Pancreas (tissue), 10 donors: Measurements from ENCODE around the gene ELL. TPM values are rescaled to one million over a fixed set of nuclear protein-coding genes. Genes with fewer than 3 reads are reported as not detected.

Experiments
- ATAC-seq, 4 donors: fragments of 200-7000 bp; cut with Tn5 transposase; one replicate each; pipeline versions ENCODE4 v1.8.0 to v1.9.1; 2020; ENCODE audit warnings: mild to moderate bottlenecking in 4 of 4, moderate library complexity in 4 of 4
- DNase-seq, 6 donors: peaks; one replicate each; pipeline ENCODE4 v3.0.0-alpha.2; 2020
- FAIRE-seq: peaks from 2 replicates; lab custom pipeline; 2012; peaks lifted over from hg19 to GRCh38; lab: Jason Lieb, UNC
- H3K27ac ChIP-seq, 4 donors: fragments of 200-600 bp; sonication (generic); 1 replicate in 3 of 4; 2 replicates in 1 of 4; pipeline versions ENCODE4 v1.5.0 to v1.8.0; 2020
- H3K27me3 ChIP-seq, 4 donors: fragments of 200-600 bp; one replicate each; pipeline ENCODE4 v1.8.0; 2021
- H3K36me3 ChIP-seq, 3 donors: fragments of 200-600 bp; sonication (generic) in 1 of 3; one replicate each; pipeline versions ENCODE4 v1.5.0 to v1.8.0; 2020 to 2021
- H3K4me1 ChIP-seq, 3 donors: fragments of 200-600 bp; one replicate each; pipeline ENCODE4 v1.8.0; 2021
- H3K4me3 ChIP-seq, 4 donors: fragments of 200-600 bp; sonication (generic) in 2 of 4; one replicate each; pipeline versions ENCODE4 v1.5.0 to v1.8.0; 2020 to 2021
- H3K9me3 ChIP-seq, 4 donors: fragments of 200-600 bp; one replicate each; pipeline ENCODE4 v1.8.0; 2021
- CTCF ChIP-seq, 4 donors: fragments of 200-600 bp; sonication (generic) in 3 of 4; IDR thresholded peaks; one replicate each; pipeline versions ENCODE4 v1.5.0 to v1.8.0; 2021; ENCODE audit warnings: antibody characterized with exemption in 4 of 4
- WGBS, 2 donors: extraction: QIAGEN DNeasy Blood & Tissue Kit; methylation state at CpG; one replicate each; pipeline ENCODE4 v1.1.7; 2013; 5-methylcytosine and 5-hydroxymethylcytosine counted together
- intact Hi-C, 3 donors: fragments of 100-400 bp; cut with DNase I; formaldehyde crosslinking; loops; one replicate each; pipeline versions ENCODE4 v1.11.1 to v1.14.2; 2022
- polyA plus RNA-seq, 2 donors: library from polyadenylated mRNA; stranded (reverse); fragments of 200-250 nt; gene quantifications; one replicate each; pipeline ENCODE4 v1.2.3, GENCODE V29; 2013
- total RNA-seq, 6 donors: library from RNA; stranded (reverse); fragmentation: NEBNext Ultra II Directional in 4 of 6; extraction: Animal tissue kit (Norgen Biotek cat#: 25700) in 4 of 6; gene quantifications; one replicate each; pipeline versions ENCODE4 v1.2.1 to v1.2.4, GENCODE V29; 2021 to 2023
- donor health status: healthy with polysubstance abuse.
- donor health status: DM: no; HTN: no; CAD: no; lungs with moderate emphysema.
- donor health status: DM: no; HTN: no; CAD: no.
- donor health status: control.
- donor health status: control.
- donor health status: Bipolar disorder and iron deficiency.
- donor health status: DM: yes; HTN: yes; CAD: no.
- donor health status: DM: no; HTN: no; CAD: no.
- donor health status: DM: no; HTN: no; CAD: no.
- donor health status: DM: yes; HTN: yes; CAD: no.

ELL gene
- total and polyA plus RNA-seq, 8 donors: 5.8 to 13.4 (median 9.8) TPM

- DNase-seq (peak in 2 of 6 donors; percentile 37 to 54), FAIRE-seq (no peak), ATAC-seq (peak in 3 of 4 donors; percentile 62 to 77 (median 76))
- H3K27ac ChIP-seq: peak overlapping the region in 2 of 4 donors; percentile 23 to 47
- TF ChIP-seq CTCF (IDR thresholded peaks at IDR 0.05): no peak
- H3K9me3 ChIP-seq: no peaks in the 10 kb centered on the region
- no peaks in the 10 kb centered on the region for H3K27me3 ChIP-seq
- H3K36me3 ChIP-seq: no peaks in the 10 kb centered on the region
- 55 to 63% methylated on average over 7 of the region's 7 CpGs for WGBS, 2 donors
- H3K4me1 ChIP-seq: peaks cover 0 to 9% (median 0%) of the 10 kb centered on the region in 3 donors
- intact Hi-C loops: no loop called here
- no peak overlapping the region for H3K4me3 ChIP-seq
Measured at GRCh38 chr19:18401580-18402112, 120.2 kb downstream of the ELL start.

GRCh38 chr19:18399008-18399407 lies 122.9 kb downstream of the ELL start:
- FAIRE-seq (no peak), DNase-seq (peak in 3 of 6 donors; percentile 48 to 71 (median 61)), ATAC-seq (peak; percentile 56 to 78 (median 75))
- H3K27ac ChIP-seq: peak overlapping the region in 2 of 4 donors; percentile 30 to 47
- no peaks in the 10 kb centered on the region for H3K27me3 ChIP-seq
- no peaks in the 10 kb centered on the region for H3K9me3 ChIP-seq
- WGBS, 2 donors: 22 to 27% methylated on average over 6 of the region's 6 CpGs
- intact Hi-C loops: no loop called here
- no peaks in the 10 kb centered on the region for H3K36me3 ChIP-seq
- no peak for TF ChIP-seq CTCF (IDR thresholded peaks at IDR 0.05)
- H3K4me1 ChIP-seq: peaks cover 0 to 9% (median 0%) of the 10 kb centered on the region in 3 donors
- no peak overlapping the region for H3K4me3 ChIP-seq

DNA sequence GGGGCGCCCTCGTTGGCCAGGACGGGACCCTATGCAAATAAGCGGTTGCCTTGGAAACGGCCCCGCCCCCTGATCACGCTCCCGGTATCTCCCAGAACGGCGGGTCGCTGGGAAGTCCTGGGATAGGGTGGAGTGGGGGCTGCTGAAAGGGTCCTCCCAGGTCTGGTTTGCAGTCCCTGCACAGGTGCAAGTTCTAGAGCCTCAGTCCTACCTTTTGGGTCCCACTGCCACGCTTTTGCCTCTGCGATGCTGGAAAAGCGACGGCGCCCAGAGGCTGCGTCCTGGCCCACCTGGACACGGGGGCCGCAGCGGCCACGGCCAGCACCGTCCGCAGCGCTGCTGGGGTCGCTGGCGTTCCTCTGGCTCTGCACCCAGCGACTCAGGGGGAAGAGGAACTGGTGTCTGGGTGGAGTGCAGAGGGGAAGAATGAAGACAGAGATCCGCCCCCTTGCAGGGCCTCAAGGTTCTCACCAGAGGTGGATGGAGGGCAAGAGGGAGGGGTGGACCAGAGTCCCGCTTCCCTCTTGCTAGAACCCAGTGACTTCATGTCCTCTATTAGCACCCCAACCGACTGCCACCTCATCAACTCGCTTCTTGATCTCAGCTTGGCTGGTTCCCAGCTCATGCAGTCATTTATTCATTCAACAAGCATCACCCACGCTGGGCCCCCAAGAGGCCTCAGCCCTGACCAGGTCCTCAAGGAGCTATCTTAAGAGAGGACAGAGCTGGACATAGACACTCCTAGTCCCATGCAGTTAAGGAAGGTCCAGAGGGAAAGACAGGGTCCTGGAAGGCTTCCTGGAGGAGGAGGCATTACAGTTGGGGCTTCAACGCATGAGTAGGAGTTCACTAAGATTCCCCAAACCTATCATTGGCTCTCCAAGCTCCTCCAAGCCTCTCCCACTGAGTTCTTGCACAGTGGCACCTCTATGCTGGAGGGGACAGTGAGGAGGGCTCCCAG lies 124.3 kb downstream of the ELL start, which contains the start of gene LRRC25:
LRRC25 (minus strand) TSS at position 381 of the 961 bp plus-strand sequence. CDS start 659 bp downstream, outside the sequence.
- ATAC-seq: peak in 3 of 4 donors; percentile 11 to 50 (median 38)
- no peak for FAIRE-seq

GRCh38 chr19:18396471-18397241 lies 125.2 kb downstream of the ELL start:
- DNase-seq (peak in 1 of 6 donors; percentile 29), ATAC-seq (peak in 1 of 4 donors; percentile 8), FAIRE-seq (no peak)
- no peak for TF ChIP-seq CTCF (IDR thresholded peaks at IDR 0.05)
- H3K36me3 ChIP-seq: no peaks in the 10 kb centered on the region
- peaks cover 0 to 9% (median 0%) of the 10 kb centered on the region in 3 donors for H3K4me1 ChIP-seq
- intact Hi-C loops: no loop called here
- H3K27ac ChIP-seq: no peak overlapping the region
- no peaks in the 10 kb centered on the region for H3K9me3 ChIP-seq
- H3K4me3 ChIP-seq: peak overlapping the region in 1 of 4 donors; percentile 28
- WGBS, 2 donors: 39 to 46% methylated on average over 37 of the region's 37 CpGs
- no peaks in the 10 kb centered on the region for H3K27me3 ChIP-seq

More for the DNA sequence above, 124.3 kb downstream of the ELL start, which contains the start of gene LRRC25:
- peak within 1 kb of the TSS in 1 of 4 donors; percentile 28 for H3K4me3 ChIP-seq
- peak in 2 of 6 donors; percentile 51 to 59 for DNase-seq
- H3K4me1 ChIP-seq: peaks cover 0 to 9% (median 0%) of the 10 kb centered on the region in 3 donors
- intact Hi-C loops: no loop called here
- WGBS, 2 donors: 27 to 34% methylated on average over 29 to 33 of the region's 33 CpGs
- H3K9me3 ChIP-seq: no peaks in the 10 kb centered on the region
- no peaks in the 10 kb centered on the region for H3K36me3 ChIP-seq
- no peaks in the 10 kb centered on the region for H3K27me3 ChIP-seq
- H3K27ac ChIP-seq: peak within 1 kb of the TSS in 1 of 4 donors; percentile 19
- no peak for TF ChIP-seq CTCF (IDR thresholded peaks at IDR 0.05)
